HCT116 (cell line): ENCODE data around the gene MYF5. TPM values are rescaled to one million over a fixed set of nuclear protein-coding genes. Genes with fewer than 3 reads are reported as not detected.

Source experiments
- ATAC-seq: fragments of 200-7000 bp; cut with Tn5 transposase; 2 replicates; pipeline ENCODE4 v1.9.1; 2020; ENCODE audit warnings: mild to moderate bottlenecking, moderate library complexity
- BruUV-seq: library from RNA; stranded (reverse); fragments of 400-500 nt; replicated peaks from 2 replicates; lab custom pipeline; 2021; lab: Mats Ljungman, UMichigan
- CTCF ChIA-PET: fragments of 300-600 bp; sonication (Branson Sonifier 250); formaldehyde crosslinking; loops from one replicate; lab custom pipeline; 2021; ENCODE audit warnings: antibody characterized with exemption; lab: Charles Lee
- POLR2A ChIA-PET: fragments of 300-600, 350-600 bp; sonication (Branson Sonifier 250); formaldehyde crosslinking; loops from one replicate; lab custom pipeline; 2021; ENCODE audit warnings: antibody characterized with exemption; lab: Charles Lee
- RAD21 ChIA-PET, 2 experiments: fragments of 300-600 bp; sonication (Branson Sonifier 250); formaldehyde crosslinking; loops; one replicate each; lab custom pipeline; 2023; ENCODE audit warnings: low total read pairs in 2 of 2; ENCODE audit not compliant: uncharacterized antibody in 2 of 2, unreplicated experiment in 2 of 2, low non-redundant PET in 1 of 2; lab: Charles Lee
- DNase-seq: peaks from one replicate; pipeline ENCODE4 v3.0.0-alpha.2; 2010; ENCODE audit warnings: low read depth, low spot score
- H2AFZ ChIP-seq: fragments of 200-600 bp; shearing (Covaris generic), sonication (generic); 2 replicates; pipeline ENCODE4 v1.6.1; 2017; ENCODE audit warnings: low read depth, mixed run types, mixed read lengths, antibody characterized with exemption, low read length; ENCODE audit not compliant: poor library complexity, severe bottlenecking
- H3K27ac ChIP-seq: 2 replicates; pipeline ENCODE4 v1.5.1; 2012; ENCODE audit warnings: low read depth, low read length
- H3K27me3 ChIP-seq: fragments of 200-600 bp; sonication (generic); 2 replicates; pipeline ENCODE4 v1.6.1; 2016; ENCODE audit warnings: mixed run types, low read length, mixed read lengths; ENCODE audit not compliant: insufficient read depth
- H3K36me3 ChIP-seq, 2 experiments: fragments of 200-500 bp in 1 of 2; fragments of 200-600 bp in 1 of 2; sonication (Bioruptor generic) in 1 of 2; sonication (generic) in 1 of 2; 2 replicates each; pipeline versions ENCODE4 v1.5.1 to v1.6.1; 2014 to 2016; ENCODE audit warnings: low read length in 2 of 2, inconsistent platforms in 1 of 2, mixed read lengths in 1 of 2, mixed run types in 1 of 2; ENCODE audit not compliant: insufficient read depth in 2 of 2, control insufficient read depth in 1 of 2
- H3K4me1 ChIP-seq, 2 experiments: fragments of 200-600 bp in 1 of 2; sonication (generic) in 1 of 2; 2 replicates each; pipeline versions ENCODE4 v1.5.1 to v1.6.1; 2012 to 2017; ENCODE audit warnings: low read length in 2 of 2, inconsistent platforms in 1 of 2, mild to moderate bottlenecking in 1 of 2, mixed read lengths in 1 of 2, mixed run types in 1 of 2, moderate library complexity in 1 of 2; ENCODE audit not compliant: insufficient read depth in 2 of 2, control insufficient read depth in 1 of 2
- H3K4me2 ChIP-seq: fragments of 200-600 bp; sonication (generic); 2 replicates; pipeline ENCODE4 v1.6.1; 2017; ENCODE audit warnings: mixed run types, low read length, mixed read lengths
- H3K4me3 ChIP-seq, 2 experiments: fragments of 200-600 bp in 1 of 2; sonication (generic) in 1 of 2; replicated peaks in 1 of 2; 2 replicates each; pipeline ENCODE4 v1.5.1; 2011 to 2016; ENCODE audit warnings: low read length in 2 of 2, control low read depth in 1 of 2, low read depth in 1 of 2, mild to moderate bottlenecking in 1 of 2, mixed read lengths in 1 of 2, mixed run types in 1 of 2
- H3K79me2 ChIP-seq: fragments of 200-600 bp; sonication (generic); 2 replicates; pipeline ENCODE4 v1.6.1; 2017; ENCODE audit warnings: mild to moderate bottlenecking, mixed run types, low read length, moderate library complexity, mixed read lengths; ENCODE audit not compliant: insufficient read depth
- H3K9ac ChIP-seq: fragments of 200-600 bp; sonication (generic); 2 replicates; pipeline ENCODE4 v1.6.1; 2016; ENCODE audit warnings: low read length, mixed read lengths
- H3K9me2 ChIP-seq: fragments of 200-600 bp; sonication (generic), shearing (Covaris generic); 2 replicates; pipeline ENCODE4 v1.6.1; 2017; ENCODE audit warnings: mixed run types, mild to moderate bottlenecking, moderate library complexity; ENCODE audit not compliant: insufficient read depth
- H3K9me3 ChIP-seq, 2 experiments: fragments of 200-500 bp in 1 of 2; fragments of 200-600 bp in 1 of 2; sonication (Bioruptor generic) in 1 of 2; sonication (generic) in 1 of 2; 2 replicates each; pipeline ENCODE4 v1.6.1; 2014 to 2017; ENCODE audit warnings: low read length in 2 of 2, mixed read lengths in 2 of 2, inconsistent platforms in 1 of 2, low read depth in 1 of 2, mild to moderate bottlenecking in 1 of 2, mixed run types in 1 of 2, moderate library complexity in 1 of 2; ENCODE audit not compliant: control insufficient read depth in 1 of 2, insufficient read depth in 1 of 2
- H4K20me1 ChIP-seq: fragments of 200-600 bp; sonication (generic), shearing (Covaris generic); 2 replicates; pipeline ENCODE4 v1.6.1; 2017; ENCODE audit warnings: mixed run types, mild to moderate bottlenecking, moderate library complexity; ENCODE audit not compliant: insufficient read depth
- CTCF ChIP-seq, 3 experiments: fragments of 200-600 bp in 1 of 3; sonication (generic) in 1 of 3; IDR thresholded peaks in 2 of 3; conservative IDR thresholded peaks in 1 of 3; 2 replicates each; pipeline ENCODE4 v1.5.1; 2012 to 2017; ENCODE audit warnings: low read depth in 2 of 3, low read length in 2 of 3, antibody characterized with exemption in 1 of 3, borderline replicate concordance in 1 of 3, control low read depth in 1 of 3, mild to moderate bottlenecking in 1 of 3, mixed read lengths in 1 of 3, mixed run types in 1 of 3, moderate library complexity in 1 of 3; ENCODE audit not compliant: insufficient read depth in 1 of 3
- FOSL1 ChIP-seq: IDR thresholded peaks from 2 replicates; pipeline ENCODE4 v1.6.1; 2012; ENCODE audit warnings: low read depth
- POLR2A ChIP-seq: IDR thresholded peaks from 2 replicates; pipeline ENCODE4 v1.7.0; 2011; ENCODE audit warnings: borderline replicate concordance; ENCODE audit not compliant: insufficient read depth, insufficient read length; ENCODE audit errors: extremely low read depth
- POLR2AphosphoS5 ChIP-seq: IDR thresholded peaks from 2 replicates; pipeline ENCODE4 v1.6.1; 2011; ENCODE audit warnings: mild to moderate bottlenecking, low read depth, low read length, moderate library complexity
- RAD21 ChIP-seq: IDR thresholded peaks from 2 replicates; pipeline ENCODE4 v1.6.1; 2012; ENCODE audit warnings: low read depth, mild to moderate bottlenecking
- REST ChIP-seq: IDR thresholded peaks from 2 replicates; pipeline ENCODE4 v1.6.1; 2012; ENCODE audit warnings: low read depth
- TCF7L2 ChIP-seq: IDR thresholded peaks from 2 replicates; pipeline ENCODE4 v1.7.0; 2011; ENCODE audit warnings: borderline replicate concordance, inconsistent platforms; ENCODE audit not compliant: insufficient read depth, insufficient read length; ENCODE audit errors: extremely low read depth
- intact Hi-C: fragments of 100-400 bp; cut with micrococcal nuclease; formaldehyde crosslinking; loops from 2 replicates; pipeline ENCODE4 v1.10.0; 2022
- total RNA-seq: library from RNA; stranded (reverse); gene quantifications from one replicate; pipeline ENCODE4 v1.2.1, GENCODE V29; 2021; ENCODE audit not compliant: unreplicated experiment
- TF ChIP-seq, protein P1 (sequence below): IDR thresholded peaks from 2 replicates; pipeline ENCODE4 v1.6.1; 2012
- TF ChIP-seq, protein P2 (sequence below): IDR thresholded peaks from 2 replicates; pipeline ENCODE4 v1.6.1; 2012

The MYF5 gene
- total RNA-seq, 1 experiment from 2014 or later, result not detected

GRCh38 chr12:80681786-80682185 lies 34.9 kb upstream of the MYF5 start (continued):
- no peak for TF ChIP-seq REST
- no peak for TF ChIP-seq RAD21
- TF ChIP-seq, protein P1, sequence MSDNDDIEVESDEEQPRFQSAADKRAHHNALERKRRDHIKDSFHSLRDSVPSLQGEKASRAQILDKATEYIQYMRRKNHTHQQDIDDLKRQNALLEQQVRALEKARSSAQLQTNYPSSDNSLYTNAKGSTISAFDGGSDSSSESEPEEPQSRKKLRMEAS, result no peak
- no peak for TF ChIP-seq POLR2AphosphoS5

DNA sequence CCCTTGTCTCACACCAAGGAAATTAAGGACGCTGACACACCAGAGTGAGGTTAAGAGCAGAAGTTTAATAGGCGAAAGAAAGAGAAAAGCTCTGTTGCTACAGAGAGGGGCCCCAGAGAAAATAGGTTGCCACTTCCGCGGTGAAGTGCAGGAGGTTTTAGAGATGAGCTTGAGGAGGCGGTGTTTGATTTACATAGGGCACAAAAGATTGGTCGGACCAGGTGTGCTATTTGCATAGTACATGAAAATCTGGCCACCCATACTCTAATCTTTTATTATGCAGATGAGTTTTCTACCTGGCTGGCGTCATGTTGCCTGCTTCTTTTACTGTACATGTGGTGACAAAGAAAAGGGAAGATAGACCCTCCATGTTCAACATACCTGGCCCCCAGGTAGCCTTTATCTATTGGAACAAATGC lies 32.6 kb upstream of the MYF5 start:
- no peak overlapping the region for H2AFZ ChIP-seq
- H3K36me3 ChIP-seq, result no peaks in the 10 kb centered on the region
- H3K79me2 ChIP-seq, result no peaks in the 10 kb centered on the region
- no peak overlapping the region for H3K9ac ChIP-seq
- no peak overlapping the region for H3K4me3 ChIP-seq
- no peaks in the 10 kb centered on the region for H3K9me2 ChIP-seq
- H4K20me1 ChIP-seq, result no peaks in the 10 kb centered on the region
- DNase-seq, result no peak
- intact Hi-C loops, result no loop called here
- ChIA-PET POLR2A (no interaction called here), RAD21 (no interaction called here), CTCF (no interaction called here)
- no TSS peak for BruUV-seq
- H3K9me3 ChIP-seq, result no peaks in the 10 kb centered on the region
- TF ChIP-seq FOSL1 (no peak), REST (no peak), CTCF (IDR thresholded peaks at IDR 0.05 in 2 of 3, conservative IDR thresholded peaks at IDR 0.05 in 1 of 3; ENCODE audit: borderline replicate concordance in 1 of 3, insufficient read depth in 1 of 3, low read depth in 2 of 3, low read length in 2 of 3) (no peak), TCF7L2 (no peak), POLR2A (no peak)
- TF ChIP-seq, protein P2, sequence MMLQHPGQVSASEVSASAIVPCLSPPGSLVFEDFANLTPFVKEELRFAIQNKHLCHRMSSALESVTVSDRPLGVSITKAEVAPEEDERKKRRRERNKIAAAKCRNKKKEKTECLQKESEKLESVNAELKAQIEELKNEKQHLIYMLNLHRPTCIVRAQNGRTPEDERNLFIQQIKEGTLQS, result no peak
- ATAC-seq, result no peak
- no peaks in the 10 kb centered on the region for H3K4me1 ChIP-seq
- H3K4me2 ChIP-seq, result no peak overlapping the region
- peaks cover 8% of the 10 kb centered on the region for H3K27me3 ChIP-seq
- H3K27ac ChIP-seq, result no peak overlapping the region
